Subcutaneous adipose tissue (tissue), 4 donors: ENCODE measurements around the gene CS. TPM values are rescaled to one million over a fixed set of nuclear protein-coding genes. Genes with fewer than 3 reads are reported as not detected.

ENCODE experiments used
- total RNA-seq, 4 donors: library from RNA; depleted of rRNA; stranded (reverse); fragments of >200 nt; gene quantifications; one replicate each; pipeline ENCODE4 v1.1.0, GENCODE V29; 2016
- TF ChIP-seq, protein P1 (sequence below): fragments of 450-650 bp; IDR thresholded peaks from one replicate; pipeline ENCODE4 v1.5.1; 2016; ENCODE audit warnings: low read depth, mild to moderate bottlenecking, control low read depth, antibody characterized with exemption, moderate library complexity

CS gene
- total RNA-seq, 4 donors from 2014 or later = 107 to 278 (median 141) TPM

DNA sequence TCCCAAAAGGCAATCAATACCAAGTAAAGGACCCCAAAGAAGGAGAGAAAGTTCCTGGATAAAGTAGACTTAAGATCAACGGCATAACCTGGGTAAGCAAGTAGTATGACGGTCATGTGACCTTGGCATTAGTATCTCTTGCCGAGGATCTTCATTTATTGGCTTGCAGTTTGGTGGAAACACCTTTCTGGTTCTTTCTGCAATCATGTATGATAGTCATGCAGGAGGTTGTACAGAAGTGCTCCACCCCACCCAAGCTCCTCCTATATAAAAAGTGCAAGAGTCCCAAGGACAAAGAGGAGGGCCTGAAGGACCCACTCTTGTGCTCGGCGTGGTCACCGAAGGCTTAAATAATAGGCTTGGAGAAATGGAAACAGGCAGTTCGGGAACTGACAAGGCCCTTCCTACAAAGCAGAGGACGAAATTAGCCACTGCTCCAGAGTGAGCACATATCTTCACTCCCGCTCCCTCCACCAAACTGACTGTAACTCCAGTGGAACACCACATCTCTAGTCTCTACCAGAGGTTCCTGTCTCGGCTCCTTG, 750 bp downstream of the CS start:
- TF ChIP-seq, protein P1, sequence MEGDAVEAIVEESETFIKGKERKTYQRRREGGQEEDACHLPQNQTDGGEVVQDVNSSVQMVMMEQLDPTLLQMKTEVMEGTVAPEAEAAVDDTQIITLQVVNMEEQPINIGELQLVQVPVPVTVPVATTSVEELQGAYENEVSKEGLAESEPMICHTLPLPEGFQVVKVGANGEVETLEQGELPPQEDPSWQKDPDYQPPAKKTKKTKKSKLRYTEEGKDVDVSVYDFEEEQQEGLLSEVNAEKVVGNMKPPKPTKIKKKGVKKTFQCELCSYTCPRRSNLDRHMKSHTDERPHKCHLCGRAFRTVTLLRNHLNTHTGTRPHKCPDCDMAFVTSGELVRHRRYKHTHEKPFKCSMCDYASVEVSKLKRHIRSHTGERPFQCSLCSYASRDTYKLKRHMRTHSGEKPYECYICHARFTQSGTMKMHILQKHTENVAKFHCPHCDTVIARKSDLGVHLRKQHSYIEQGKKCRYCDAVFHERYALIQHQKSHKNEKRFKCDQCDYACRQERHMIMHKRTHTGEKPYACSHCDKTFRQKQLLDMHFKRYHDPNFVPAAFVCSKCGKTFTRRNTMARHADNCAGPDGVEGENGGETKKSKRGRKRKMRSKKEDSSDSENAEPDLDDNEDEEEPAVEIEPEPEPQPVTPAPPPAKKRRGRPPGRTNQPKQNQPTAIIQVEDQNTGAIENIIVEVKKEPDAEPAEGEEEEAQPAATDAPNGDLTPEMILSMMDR = no peak

DNA sequence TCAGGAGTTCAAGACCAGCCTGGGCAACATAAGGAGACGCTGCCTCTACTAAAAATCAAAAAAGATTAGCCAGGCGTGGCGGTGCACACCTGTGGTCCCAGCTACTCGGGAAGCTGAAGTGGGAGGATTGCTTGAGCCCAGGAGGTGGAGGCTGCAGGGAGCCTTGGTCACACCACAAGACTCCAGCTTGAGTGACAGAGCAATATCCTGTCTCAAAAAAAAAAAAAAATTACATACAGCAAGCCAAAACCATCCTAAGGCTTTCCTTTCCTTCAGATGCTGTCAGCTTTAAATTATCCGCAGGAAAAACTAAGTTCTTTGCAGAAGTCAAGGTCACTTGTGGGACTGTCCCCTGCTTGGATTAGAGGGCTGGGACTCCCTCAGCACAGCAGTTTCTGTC, 1.3 kb downstream of the CS start:
- TF ChIP-seq, protein P1 = no peak

DNA sequence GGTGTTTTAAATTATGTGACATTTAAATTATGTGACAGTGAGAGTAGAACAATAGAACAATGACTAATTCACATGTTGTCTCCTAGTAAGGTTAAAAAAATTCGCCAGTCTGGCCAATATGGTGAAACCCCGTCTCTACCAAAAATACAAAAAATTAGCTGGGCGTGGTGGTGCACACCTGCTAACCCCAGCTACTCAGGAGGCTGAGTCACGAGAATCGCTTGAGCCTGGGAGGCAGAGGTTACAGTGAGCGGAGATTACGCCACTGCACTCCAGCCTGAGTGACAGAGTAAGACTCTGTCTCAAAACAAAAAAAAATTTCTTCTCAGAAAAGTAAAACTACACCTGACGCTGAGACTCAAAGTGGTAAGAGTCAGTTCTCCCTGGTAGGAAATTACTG, 2.7 kb downstream of the CS start:
- TF ChIP-seq, protein P1 = no peak

DNA sequence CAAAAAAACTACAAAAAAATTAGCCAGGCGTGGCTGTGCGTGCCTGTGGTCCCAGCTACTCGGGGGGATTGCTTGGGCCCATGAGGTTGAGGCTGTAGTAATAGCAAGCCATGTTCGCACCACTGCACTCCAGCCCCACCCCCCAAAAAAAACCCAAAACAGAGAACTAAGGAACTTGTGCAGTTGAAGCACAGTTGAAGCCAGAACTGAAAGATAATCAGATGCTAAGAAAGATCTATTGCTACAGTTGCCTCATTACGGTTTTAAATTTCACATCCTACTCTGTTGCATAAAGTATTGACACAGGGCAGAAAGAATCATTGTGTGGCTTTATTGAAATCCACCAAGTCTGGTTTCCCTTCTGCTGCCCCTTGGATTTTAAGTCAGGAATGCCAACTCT, 3.8 kb downstream of the CS start:
- TF ChIP-seq, protein P1 = no peak

DNA sequence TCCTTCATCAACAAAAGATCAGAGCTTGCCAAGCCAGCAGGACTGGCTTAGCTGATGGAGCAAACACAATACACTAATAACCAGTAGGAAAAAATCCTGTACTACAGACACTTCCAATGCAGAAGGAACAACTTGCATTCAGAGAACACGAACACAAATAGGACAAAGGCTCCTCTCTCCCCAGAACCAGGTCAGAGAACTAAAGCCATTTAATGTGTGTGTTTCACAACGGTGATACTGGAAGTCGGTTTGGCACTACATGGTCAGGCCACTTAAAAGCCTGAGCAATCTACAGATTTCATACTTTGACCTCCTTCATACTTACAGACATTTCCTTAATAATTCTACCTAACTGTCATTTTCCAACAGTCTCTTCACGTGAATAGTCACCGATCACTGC, 6.3 kb downstream of the CS start:
- TF ChIP-seq, protein P1 = no peak

DNA sequence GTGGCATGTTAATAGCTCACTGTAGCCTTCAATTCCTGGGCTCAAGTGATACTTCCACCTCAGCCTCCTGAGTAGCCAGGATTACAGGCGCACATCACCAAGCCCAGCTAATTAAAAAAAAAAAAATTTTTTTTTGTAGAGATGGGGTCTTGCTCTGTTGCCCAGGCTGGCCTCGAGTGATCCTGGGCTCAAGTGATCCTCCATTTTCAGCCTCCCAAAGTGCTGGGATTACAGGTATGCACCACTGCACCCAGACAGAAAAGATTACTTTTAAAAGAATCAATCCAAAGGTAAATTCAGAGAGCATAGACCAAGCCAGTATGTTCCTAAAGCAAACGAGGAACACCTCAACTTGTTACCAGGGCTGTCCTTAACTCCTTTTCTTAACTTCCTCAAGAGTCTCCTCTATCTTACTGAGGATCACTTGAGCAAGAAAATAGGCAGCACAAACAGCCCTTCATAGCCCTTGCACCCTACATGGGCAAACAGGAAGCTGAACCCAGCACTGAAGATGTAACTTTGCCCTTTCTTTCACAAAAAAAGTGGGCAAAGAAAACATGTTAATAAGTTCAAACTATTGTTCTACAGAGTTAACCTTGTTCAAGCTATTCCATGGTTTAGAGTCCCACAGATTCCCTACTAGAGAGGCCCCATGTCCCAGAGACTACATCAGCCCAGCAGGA, 11.3 kb downstream of the CS start:
- TF ChIP-seq, protein P1 = no peak

DNA sequence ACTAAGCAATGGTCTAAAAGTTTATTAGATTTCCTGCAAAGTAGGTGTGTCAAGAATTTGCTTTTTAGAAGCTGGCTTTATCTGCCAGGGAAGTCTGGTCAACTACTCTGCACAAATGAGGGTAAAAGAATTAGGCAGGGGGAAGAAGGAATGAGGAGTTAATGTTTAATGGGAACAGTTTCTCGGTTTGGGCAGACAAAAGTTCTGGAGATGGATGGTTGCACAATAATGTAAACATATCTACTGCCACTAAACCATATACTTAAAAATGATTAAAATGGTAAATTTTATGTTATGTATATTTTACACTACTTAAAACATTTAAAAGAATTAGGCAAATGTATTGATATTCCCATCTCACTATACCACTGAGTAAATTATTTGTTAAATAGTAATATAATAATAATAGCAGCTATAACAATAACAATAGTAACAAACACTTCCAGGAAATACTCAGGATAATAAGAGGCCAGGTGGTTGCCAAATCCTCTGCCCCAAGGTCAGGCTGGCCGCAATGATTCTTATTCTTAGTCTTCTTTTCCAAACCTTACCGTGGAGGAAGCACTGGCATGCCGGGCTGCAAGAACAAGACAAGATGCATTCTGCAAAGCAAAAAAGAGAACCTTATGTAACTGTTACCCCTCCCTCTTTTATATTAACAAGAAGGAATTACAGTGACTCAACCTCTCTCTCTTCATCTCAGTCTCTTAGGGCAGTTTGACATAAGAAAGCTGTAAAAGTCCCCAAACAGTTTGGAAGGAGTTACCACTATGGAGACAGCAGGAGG, 13.9 kb downstream of the CS start:
- TF ChIP-seq, protein P1 = no peak
